Breast epithelium (tissue), 3 donors: ENCODE measurements around the gene CDKN2A.

ENCODE experiments used
- POLR2A ChIP-seq: fragments of 450-650 bp; IDR thresholded peaks from one replicate; pipeline ENCODE4 v1.6.1; 2016; ENCODE audit warnings: antibody characterized with exemption, mild to moderate bottlenecking, moderate library complexity
- TF ChIP-seq, protein P1 (sequence below), 3 donors: fragments of 450-650 bp; IDR thresholded peaks; one replicate each; pipeline ENCODE4 v1.5.1; 2016 to 2017; ENCODE audit warnings: antibody characterized with exemption in 3 of 3, mild to moderate bottlenecking in 3 of 3, moderate library complexity in 3 of 3

GRCh38 chr9:22030101-22030598 is 36.0 kb upstream of the CDKN2A start:
- TF ChIP-seq, protein P1, sequence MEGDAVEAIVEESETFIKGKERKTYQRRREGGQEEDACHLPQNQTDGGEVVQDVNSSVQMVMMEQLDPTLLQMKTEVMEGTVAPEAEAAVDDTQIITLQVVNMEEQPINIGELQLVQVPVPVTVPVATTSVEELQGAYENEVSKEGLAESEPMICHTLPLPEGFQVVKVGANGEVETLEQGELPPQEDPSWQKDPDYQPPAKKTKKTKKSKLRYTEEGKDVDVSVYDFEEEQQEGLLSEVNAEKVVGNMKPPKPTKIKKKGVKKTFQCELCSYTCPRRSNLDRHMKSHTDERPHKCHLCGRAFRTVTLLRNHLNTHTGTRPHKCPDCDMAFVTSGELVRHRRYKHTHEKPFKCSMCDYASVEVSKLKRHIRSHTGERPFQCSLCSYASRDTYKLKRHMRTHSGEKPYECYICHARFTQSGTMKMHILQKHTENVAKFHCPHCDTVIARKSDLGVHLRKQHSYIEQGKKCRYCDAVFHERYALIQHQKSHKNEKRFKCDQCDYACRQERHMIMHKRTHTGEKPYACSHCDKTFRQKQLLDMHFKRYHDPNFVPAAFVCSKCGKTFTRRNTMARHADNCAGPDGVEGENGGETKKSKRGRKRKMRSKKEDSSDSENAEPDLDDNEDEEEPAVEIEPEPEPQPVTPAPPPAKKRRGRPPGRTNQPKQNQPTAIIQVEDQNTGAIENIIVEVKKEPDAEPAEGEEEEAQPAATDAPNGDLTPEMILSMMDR (IDR thresholded peaks at IDR 0.05): no peak
- no peak for TF ChIP-seq POLR2A
